GM23248 (cell line): ENCODE measurements around the gene BPGM.

Experiments
- EZH2 ChIP-seq: fragments of 200-600 bp; sonication (generic); IDR thresholded peaks from 2 replicates; pipeline ENCODE4 v1.6.1; 2018; ENCODE audit warnings: antibody characterized with exemption, mild to moderate bottlenecking; ENCODE audit not compliant: insufficient read depth, poor library complexity, severe bottlenecking
- EZH2phosphoT487 ChIP-seq: fragments of 200-600 bp; sonication (generic); IDR thresholded peaks from 2 replicates; pipeline ENCODE4 v1.6.1; 2018; ENCODE audit warnings: antibody characterized with exemption, moderate library complexity, mild to moderate bottlenecking, low read depth; ENCODE audit not compliant: insufficient read depth

GRCh38 chr7:134727711-134728110 lies 81.1 kb downstream of the BPGM start:
- TF ChIP-seq EZH2, result no peak
- TF ChIP-seq EZH2phosphoT487, result no peak
